GM12891 (cell line): Measurements from ENCODE around the gene PSMD1.
"Not testable (repeated sequence)": the region's sequence is repeated elsewhere in the genome, so short reads cannot be mapped to it uniquely, and the experiment has no call there.

Source experiments
- DNase-seq: peaks from one replicate; pipeline ENCODE4 v3.0.0; 2011; ENCODE audit warnings: low spot score; ENCODE audit not compliant: insufficient read length
- FAIRE-seq: peaks from 2 replicates; lab custom pipeline; 2011; peaks lifted over from hg19 to GRCh38; lab: Jason Lieb, UNC
- PAX5 ChIP-seq: IDR thresholded peaks from 2 replicates; pipeline ENCODE4 v1.6.1; 2011; ENCODE audit warnings: low read length, moderate library complexity, mild to moderate bottlenecking; ENCODE audit not compliant: insufficient read depth, severe bottlenecking
- POLR2A ChIP-seq: IDR thresholded peaks from 2 replicates; pipeline ENCODE4 v1.6.1; 2011; ENCODE audit warnings: low read depth, low read length, control low read depth
- POLR2AphosphoS5 ChIP-seq: IDR thresholded peaks from 2 replicates; pipeline ENCODE4 v1.6.1; 2011; ENCODE audit warnings: low read depth, low read length, control low read depth
- POU2F2 ChIP-seq: IDR thresholded peaks from 2 replicates; pipeline ENCODE4 v1.6.1; 2011; ENCODE audit warnings: low read depth, mild to moderate bottlenecking, control low read depth, low read length, moderate library complexity
- SPI1 ChIP-seq: IDR thresholded peaks from 2 replicates; pipeline ENCODE4 v1.6.1; 2011; ENCODE audit warnings: low read depth, low read length, control low read depth
- TAF1 ChIP-seq: IDR thresholded peaks from 2 replicates; pipeline ENCODE4 v1.6.1; 2011; ENCODE audit warnings: low read depth, low read length, control low read depth

PSMD1 gene

DNA sequence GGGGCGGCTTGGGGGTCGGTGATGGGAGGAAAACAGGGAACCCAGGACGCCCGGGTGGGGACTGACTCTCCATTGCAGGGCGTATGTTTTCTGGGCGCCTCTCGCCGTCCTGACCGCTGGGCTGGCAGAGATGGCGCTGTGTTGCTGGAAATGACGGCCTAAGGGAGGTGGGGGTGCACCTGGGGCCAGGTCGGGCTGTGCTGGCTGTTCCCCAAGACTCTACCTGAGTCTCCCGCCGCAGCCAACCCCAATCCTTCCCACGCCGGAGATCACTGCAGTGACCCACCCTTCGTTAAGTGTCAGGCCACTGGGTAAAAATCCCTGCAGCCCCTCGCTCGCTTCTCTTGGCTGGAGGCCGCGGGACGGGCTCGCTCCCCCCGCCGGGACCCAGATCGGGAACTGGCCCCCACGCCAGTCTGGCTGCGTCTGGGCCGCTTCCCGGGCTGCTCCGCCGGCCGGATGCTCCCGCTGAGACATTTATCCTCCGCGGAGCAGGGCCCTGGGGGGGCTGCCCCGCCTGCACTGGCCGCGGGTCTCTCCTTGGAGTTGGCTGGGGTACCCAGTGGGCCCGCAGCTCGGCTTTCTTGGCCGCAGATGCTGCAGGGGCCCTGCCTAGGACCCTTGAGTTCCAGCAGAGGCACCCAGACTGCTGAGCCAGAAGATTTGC lies 134.0 kb downstream of the PSMD1 start:
- TF ChIP-seq POLR2AphosphoS5, result no peak
- no peak for TF ChIP-seq POLR2A
- no peak for TF ChIP-seq SPI1
- TF ChIP-seq PAX5, result no peak
- TF ChIP-seq POU2F2, result no peak
- no peak for TF ChIP-seq TAF1
- FAIRE-seq (no peak), DNase-seq (no peak)

DNA sequence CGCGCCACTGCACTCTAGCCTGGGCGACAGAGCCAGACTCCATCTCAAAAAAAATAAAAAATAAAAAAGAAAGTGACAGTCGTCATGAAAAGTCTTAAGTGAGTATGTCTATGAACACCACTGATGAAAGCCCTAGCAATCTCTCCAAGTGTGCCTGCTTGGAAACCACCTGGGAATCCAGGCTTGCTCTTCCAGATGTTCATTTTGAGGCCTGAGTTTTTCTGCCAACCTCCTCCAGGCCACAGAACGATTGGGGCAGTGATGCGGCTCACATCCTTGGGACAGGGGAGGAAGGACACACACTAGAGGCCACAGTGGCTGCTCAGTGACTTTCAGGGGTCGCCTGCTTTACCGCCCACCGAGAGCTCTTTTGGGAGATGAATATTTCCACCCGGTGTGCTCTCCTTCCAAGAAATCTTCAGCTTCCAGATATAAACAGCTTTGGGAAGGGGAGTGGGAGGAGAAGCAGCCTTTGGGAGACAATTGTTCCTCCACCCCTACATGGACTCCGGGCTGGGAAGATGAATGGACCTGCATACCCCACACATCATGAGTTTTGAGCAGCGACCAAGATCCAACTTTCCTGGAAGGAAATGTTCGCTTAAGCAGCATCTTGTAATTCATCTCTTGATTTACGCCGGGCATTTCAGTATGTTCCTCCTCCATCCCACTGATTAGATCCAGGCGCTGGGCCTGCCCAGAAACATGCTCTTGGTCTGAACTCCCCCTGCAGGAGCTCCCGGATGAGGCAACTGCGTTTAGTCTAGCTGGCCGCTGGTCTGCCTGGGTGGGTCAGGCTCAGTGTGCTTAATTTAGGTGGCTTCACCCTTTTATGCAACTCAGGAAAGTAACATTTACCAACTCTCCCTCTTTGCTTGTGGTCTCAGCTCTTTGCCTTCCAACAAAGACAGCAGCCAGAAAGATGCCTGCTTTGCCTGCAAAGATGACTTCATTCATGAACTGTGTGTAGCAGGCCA lies 135.5 kb downstream of the PSMD1 start:
- FAIRE-seq, result no peak
- TF ChIP-seq PAX5 (no peak), SPI1 (no peak), POU2F2 (no peak), POLR2AphosphoS5 (no peak), TAF1 (no peak), POLR2A (no peak)
- no peak for DNase-seq

DNA sequence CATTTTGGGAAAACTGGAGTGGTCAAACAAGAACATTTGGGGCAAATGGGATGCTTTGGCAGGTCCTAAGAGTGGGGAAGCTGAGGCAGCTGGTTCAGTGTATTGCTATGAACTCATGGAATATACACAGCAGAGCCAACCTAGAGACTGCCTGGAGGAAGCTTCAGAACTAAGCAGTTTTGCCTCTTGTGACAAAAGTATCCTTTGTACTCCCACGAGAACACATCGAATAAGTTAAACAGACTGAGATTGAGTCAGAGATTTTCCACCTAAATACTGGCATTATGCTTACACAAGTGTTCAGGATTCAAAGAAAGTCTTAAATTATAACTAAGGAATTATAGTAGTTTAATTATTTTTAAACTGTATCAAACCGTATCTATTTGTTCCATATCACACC lies 136.5 kb downstream of the PSMD1 start:
- FAIRE-seq (no peak), DNase-seq (no peak)
- TF ChIP-seq PAX5 (no peak), SPI1 (no peak), TAF1 (no peak), POLR2A (no peak), POLR2AphosphoS5 (no peak), POU2F2 (no peak)

DNA sequence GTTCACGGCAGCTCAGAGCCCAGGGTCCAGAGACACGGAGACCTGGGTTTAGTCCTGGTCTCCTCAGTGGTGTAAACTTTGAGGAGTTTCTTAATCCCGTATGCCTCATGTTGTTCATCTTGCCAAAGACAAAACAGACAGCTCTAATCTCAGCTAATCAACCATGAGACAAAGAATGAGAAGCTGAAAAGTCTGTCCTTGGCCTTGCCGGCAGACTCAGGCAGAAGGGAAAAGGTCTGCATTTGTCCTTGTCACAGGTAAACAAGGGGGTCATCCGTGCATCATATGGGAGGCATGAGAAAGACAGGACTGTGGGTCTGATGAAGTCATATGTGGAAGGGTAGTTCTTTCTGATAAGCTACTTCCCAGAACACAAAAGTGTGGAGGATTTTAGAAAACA lies 139.9 kb downstream of the PSMD1 start:
- TF ChIP-seq TAF1, result no peak
- no peak for DNase-seq
- no peak for FAIRE-seq

DNA sequence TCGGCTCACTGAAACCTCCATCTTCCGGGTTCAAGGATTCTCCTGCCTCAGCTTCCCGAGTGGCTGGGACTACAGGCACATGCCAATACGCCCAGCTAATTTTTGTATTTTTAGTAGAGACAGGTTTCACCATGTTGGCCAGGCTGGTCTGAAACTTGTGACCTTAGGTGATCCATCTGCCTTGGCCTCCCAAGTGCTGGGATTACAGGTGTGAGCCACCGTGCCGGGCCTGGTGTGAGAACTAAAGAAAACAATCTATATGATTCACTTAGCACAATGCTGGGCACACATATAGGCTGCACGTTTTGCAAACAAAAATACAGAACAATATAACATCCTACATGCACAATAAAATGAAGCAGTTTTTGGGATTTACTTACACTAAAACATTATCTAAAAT lies 140.5 kb downstream of the PSMD1 start:
- not testable (repeated sequence) for DNase-seq, FAIRE-seq

DNA sequence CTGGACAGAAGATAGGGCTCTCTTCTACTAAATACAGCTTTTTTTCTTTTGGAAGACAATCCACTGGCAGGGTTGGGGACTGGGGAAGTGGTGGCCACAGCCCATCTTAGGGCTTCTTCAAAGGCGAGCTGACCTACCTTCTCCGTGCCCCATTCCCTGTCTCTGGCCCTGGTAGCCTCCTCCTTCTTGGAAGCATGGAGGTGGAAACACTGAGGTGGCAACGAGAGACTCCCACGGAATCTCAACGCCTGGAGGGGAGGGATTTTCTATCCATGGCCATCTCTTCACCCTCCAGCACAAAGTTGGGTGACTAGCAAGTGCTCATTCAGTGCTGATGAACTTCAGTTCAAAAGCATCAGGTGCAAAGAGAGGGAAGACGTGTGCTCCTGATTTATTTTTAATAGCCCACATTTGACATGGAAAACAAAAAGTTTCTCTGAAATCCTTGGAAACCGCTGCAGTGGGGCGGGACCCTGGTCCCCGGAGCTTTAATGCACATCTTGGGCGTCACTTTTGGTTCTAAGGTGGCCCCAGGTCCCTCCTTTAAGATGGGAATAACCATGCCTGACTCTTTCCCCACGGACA lies 141.1 kb downstream of the PSMD1 start:
- TF ChIP-seq POLR2AphosphoS5 (no peak), TAF1 (no peak), POU2F2 (no peak), PAX5 (no peak), SPI1 (no peak), POLR2A (no peak)

DNA sequence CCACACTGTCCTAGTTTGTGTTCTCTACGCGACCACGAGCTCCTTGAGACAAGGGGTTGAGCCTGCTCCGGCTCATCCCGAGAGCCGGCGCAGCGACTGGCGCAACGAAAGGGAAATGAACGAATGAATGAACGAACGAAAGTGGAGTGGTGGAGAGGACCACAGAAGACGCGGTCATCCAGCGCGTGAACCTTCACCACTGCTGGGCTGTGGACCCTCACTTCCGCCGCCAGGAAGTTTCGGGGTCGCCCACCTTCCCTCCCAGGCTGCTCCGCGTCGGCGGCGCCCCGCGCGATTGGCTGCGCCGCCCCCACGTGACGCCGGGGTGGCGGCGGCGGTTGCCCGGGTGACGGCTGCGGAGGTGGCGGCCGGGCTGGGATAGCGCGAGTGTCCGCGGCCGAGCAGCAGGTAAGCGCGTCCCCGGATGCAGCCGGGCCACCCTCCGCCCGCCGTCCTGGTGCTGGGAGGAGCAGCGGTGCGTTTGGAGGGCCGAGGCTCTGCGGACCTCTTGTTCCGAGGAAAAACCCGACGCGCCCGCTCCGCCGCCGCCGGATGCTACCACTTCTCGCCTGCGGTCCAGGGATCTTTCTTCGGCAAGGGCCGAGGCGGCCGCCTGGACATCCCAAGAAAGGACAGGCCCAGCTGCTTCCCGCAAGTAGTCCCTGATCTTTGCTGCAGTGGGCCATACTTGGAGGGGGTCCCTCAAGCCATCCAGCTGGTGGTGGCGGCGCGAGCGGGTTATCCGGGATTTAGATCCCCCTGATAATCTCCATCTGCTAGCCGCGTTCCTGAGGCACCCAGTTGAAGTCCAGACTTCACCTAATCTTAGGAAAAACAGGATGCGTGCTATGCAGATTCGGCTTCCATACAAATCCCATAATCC lies 141.9 kb downstream of the PSMD1 start, which contains the start of gene ARMC9:
Gene ARMC9, plus strand, starts transcription at position 341 of the 883 bp plus-strand sequence. CDS start 7,608 bp downstream, outside the sequence.
- DNase-seq (peak; percentile 94), FAIRE-seq (peak; percentile 99)
- TF ChIP-seq SPI1 (peak; percentile 65), POLR2AphosphoS5 (peak; percentile 90), POLR2A (peak; percentile 90), PAX5 (no peak), POU2F2 (peak; percentile 64; the same call in 1 of the 2 replicates), TAF1 (no peak; the same call in 1 of the 2 replicates)

More for the DNA sequence above, 141.1 kb downstream of the PSMD1 start:
- no peak for DNase-seq
- FAIRE-seq, result peak; percentile 5

DNA sequence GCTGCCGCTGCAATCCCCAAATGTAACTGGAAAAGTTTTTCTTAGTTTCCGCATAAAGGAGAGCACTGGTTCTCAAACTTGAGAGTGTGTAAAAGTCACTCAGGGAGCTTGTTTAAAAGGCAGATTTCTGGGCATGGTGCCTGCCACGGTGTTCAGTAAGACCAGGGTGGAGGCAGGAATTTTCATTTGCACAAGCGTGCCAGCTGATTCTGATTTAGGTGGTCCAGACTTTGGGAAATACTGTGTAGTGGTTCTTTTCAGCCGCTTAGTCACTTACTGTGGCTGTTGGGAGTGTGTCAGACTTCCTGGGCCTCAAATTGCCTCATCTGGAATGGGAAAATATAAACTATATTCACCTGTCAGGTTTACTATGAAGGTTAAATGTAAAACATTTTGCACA lies 142.6 kb downstream of the PSMD1 start:
- no peak for DNase-seq
- FAIRE-seq, result no peak
- TF ChIP-seq PAX5, result no peak
- no peak for TF ChIP-seq POLR2A
- no peak for TF ChIP-seq TAF1
- no peak for TF ChIP-seq SPI1
- TF ChIP-seq POU2F2, result no peak
- TF ChIP-seq POLR2AphosphoS5, result no peak
